K562 (cell line): ENCODE data around the gene CCNL2. TPM values are rescaled to one million over a fixed set of nuclear protein-coding genes. Genes with fewer than 3 reads are reported as not detected.

ENCODE experiments used
- CREB3 ChIP-seq: fragments of 450-650 bp; conservative IDR thresholded peaks from 2 replicates; pipeline ENCODE4 v1.6.1; 2016; ENCODE audit warnings: missing genetic modification characterization, low read depth, mild to moderate bottlenecking, missing compliant biosample characterization, moderate library complexity
- ETS1 ChIP-seq: conservative IDR thresholded peaks from 2 replicates; pipeline ENCODE4 v1.6.1; 2011; ENCODE audit warnings: low read depth, mild to moderate bottlenecking, low read length; ENCODE audit not compliant: control insufficient read depth
- FOS ChIP-seq: IDR thresholded peaks from 3 replicates; pipeline ENCODE4 v1.6.1; 2011; ENCODE audit not compliant: insufficient read length; ENCODE audit errors: extremely low read depth
- MLX ChIP-seq, 2 experiments: fragments of 450-650 bp in 1 of 2; sonication (generic) in 1 of 2; formaldehyde crosslinking; conservative IDR thresholded peaks; 2 replicates each; pipeline versions ENCODE4 v1.4.0 to v1.8.1; 2020 to 2022; ENCODE audit warnings: mild to moderate bottlenecking in 1 of 2, missing genetic modification reagents in 1 of 2
- ZNF592 ChIP-seq: fragments of 450-650 bp; IDR thresholded peaks from 2 replicates; pipeline ENCODE4 v1.6.1; 2017; ENCODE audit warnings: antibody characterized with exemption, mild to moderate bottlenecking
- ZNF639 ChIP-seq, 2 experiments: fragments of 200-800 bp in 1 of 2; sonication (Bioruptor generic) in 1 of 2; sonication (generic) in 1 of 2; formaldehyde crosslinking in 1 of 2; IDR thresholded peaks in 1 of 2; conservative IDR thresholded peaks in 1 of 2; 2 replicates each; pipeline versions ENCODE4 v1.5.0 to v1.6.1; 2016 to 2020; ENCODE audit warnings: missing compliant biosample characterization in 1 of 2, missing genetic modification characterization in 1 of 2, missing genetic modification reagents in 1 of 2
- polyA plus RNA-seq, 8 experiments: library from polyadenylated mRNA; depleted of rRNA in 4 of 8; stranded (reverse) in 5 of 8; unstranded in 3 of 8; fragments of >200 nt; fragmentation: Nextera tagmentation in 2 of 8; fragmentation: Illumina TruSeq in 1 of 8; extraction: Ambion mirVana in 2 of 8; extraction: Trizol in 1 of 8; gene quantifications; 2 replicates each; pipeline versions ENCODE4 v1.2.1 to v1.2.3, GENCODE V29; 2011 to 2014; ENCODE audit warnings: inconsistent platforms in 1 of 8, missing spikeins in 1 of 8
- total RNA-seq, 7 experiments: library from RNA; depleted of rRNA in 6 of 7; stranded (reverse); fragments of >200 nt in 6 of 7; fragmentation: Illumina TruSeq in 2 of 7; extraction: Trizol in 2 of 7; gene quantifications; 2 replicates each; pipeline versions ENCODE4 v1.2.1 to v1.2.3, GENCODE V29; 2011 to 2021; ENCODE audit warnings: low replicate concordance in 1 of 7

Gene CCNL2
- total and polyA plus RNA-seq, 9 of the 15 experiments (the other 6 are each of a cell fraction or from before 2014, with no cell fraction given), result 2.8 to 287 (median 94.5) TPM

GRCh38 chr1:1399872-1400575 is 889 bp upstream of the CCNL2 start (continued):
- TF ChIP-seq MLX (CRISPR knock-in tag; conservative IDR thresholded peaks at IDR 0.05) (0 out of 4 replicates have a peak, but pooled peaks have one; percentile 2 to 42), ZNF639 (CRISPR knock-in tag; conservative IDR thresholded peaks at IDR 0.05 in 1 of 2, IDR thresholded peaks at IDR 0.05 in 1 of 2) (no peak), CREB3 (tag) (0 out of 2 replicates have a peak, but pooled peaks have one; percentile 32), ZNF592 (0 out of 2 replicates have a peak, but pooled peaks have one; percentile 38), FOS (no peak), ETS1 (0 out of 2 replicates have a peak, but pooled peaks have one; percentile 28)
